Measurements from ENCODE around the gene ERCC5. TPM values are rescaled to one million over a fixed set of nuclear protein-coding genes. Genes with fewer than 3 reads are reported as not detected.
A peak's percentile ranks its signal among the peaks of the same experiment; 100 is the strongest.

ERCC5 gene
- total RNA-seq, 2 donors from 2014 or later, result 66.5 to 71.0 TPM

DNA sequence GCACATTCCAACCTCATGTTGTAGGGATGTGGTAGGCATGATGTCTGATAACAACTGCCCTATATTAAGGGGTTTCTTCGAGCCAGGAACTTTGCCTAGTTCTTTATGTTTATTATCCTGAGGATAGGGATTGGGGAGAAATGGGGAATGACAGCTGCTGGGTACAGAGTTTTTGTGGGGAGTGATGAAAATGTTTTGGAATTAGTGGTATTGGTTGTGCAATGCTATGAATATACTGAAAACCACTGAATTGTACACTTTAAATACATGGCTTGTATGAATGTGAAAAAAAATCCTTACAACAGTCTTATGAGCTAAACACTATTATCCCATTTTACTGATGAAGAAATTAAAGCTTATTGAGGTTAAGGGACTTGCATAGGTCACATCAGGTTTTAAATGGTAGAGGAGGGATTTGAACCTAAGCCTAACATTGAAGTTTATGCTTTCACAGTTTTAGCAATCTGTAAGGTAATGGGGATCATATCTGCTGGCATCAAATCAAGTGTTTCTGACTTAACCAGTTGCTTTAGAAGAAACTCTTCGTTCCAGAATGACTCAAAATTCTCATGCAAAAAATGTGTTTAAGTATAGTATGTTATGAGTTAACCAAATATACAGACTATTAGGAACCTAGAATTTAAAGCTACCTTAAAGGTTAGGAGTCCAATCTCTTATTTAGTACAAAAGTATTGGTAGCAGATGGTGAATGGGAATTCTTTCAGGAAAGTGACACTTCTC, 61.4 kb downstream of the ERCC5 start:
- no peak for DNase-seq (ENCODE audit: low spot score)
- Mint-ChIP-seq H3K27ac (no peak overlapping the region), H3K4me1 (ENCODE audit: low read depth in 2 of 2) (no peaks in the 10 kb centered on the region), H3K9me3 (no peaks in the 10 kb centered on the region), H3K4me3 (no peak overlapping the region), H3K36me3 (no peaks in the 10 kb centered on the region), H3K27me3 (peaks cover 8 to 22% of the 10 kb centered on the region in 2 donors)
- peak in 1 of 2 donors; percentile 46 for ATAC-seq

DNA sequence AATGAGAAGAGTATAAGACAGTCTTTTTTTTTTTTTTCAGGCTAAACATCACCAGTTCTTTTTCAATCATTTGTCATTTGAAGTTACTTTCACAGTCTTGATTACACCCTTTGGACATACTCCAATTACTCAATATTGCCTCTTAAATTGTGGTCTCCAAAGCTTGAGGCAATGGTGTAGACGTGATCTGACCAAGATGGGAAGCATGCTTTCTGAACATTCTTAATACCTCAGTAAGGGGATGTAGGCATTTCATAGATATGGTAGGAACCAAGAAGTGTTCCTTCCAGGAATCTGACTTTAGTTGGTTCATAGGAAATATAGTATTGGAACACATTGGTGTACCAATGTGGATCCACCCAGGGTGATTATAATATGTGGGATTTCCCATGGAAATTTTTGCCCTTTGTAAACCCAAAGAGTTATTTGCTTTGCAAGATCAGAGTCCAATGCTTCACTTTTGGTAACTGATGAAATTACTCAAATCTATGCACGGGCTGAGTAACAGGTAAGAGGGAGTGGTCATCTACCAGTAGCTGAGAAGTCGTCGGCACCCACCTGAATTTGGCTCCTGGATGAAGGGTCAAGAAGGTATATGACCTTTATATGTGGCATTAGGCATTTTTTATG, 62.2 kb downstream of the ERCC5 start:
- no peak overlapping the region for H3K4me3 Mint-ChIP-seq
- H3K4me1 Mint-ChIP-seq (ENCODE audit: low read depth in 2 of 2), result no peaks in the 10 kb centered on the region
- no peaks in the 10 kb centered on the region for H3K9me3 Mint-ChIP-seq
- peaks cover 11 to 29% of the 10 kb centered on the region in 2 donors for H3K27me3 Mint-ChIP-seq
- ATAC-seq (peak in 1 of 2 donors; percentile 46), DNase-seq (ENCODE audit: low spot score) (no peak)
- no peak overlapping the region for H3K27ac Mint-ChIP-seq
- H3K36me3 Mint-ChIP-seq, result no peaks in the 10 kb centered on the region

- no peak for DNase-seq (ENCODE audit: low spot score)
- no peak overlapping the region for H3K27ac Mint-ChIP-seq
- H3K4me1 Mint-ChIP-seq (ENCODE audit: low read depth in 2 of 2), result no peaks in the 10 kb centered on the region
- no peaks in the 10 kb centered on the region for H3K9me3 Mint-ChIP-seq
- H3K4me3 Mint-ChIP-seq, result no peak overlapping the region
- no peaks in the 10 kb centered on the region for H3K36me3 Mint-ChIP-seq
- peaks cover 20 to 34% of the 10 kb centered on the region in 2 donors for H3K27me3 Mint-ChIP-seq
- no peak for ATAC-seq
Observed at GRCh38 chr13:102909971-102910370, 64.1 kb downstream of the ERCC5 start.

GRCh38 chr13:102911336-102911735, 65.5 kb downstream of the ERCC5 start:
- Mint-ChIP-seq H3K4me1 (ENCODE audit: low read depth in 2 of 2) (no peaks in the 10 kb centered on the region), H3K27ac (no peak overlapping the region), H3K9me3 (no peaks in the 10 kb centered on the region), H3K4me3 (no peak overlapping the region), H3K36me3 (no peaks in the 10 kb centered on the region), H3K27me3 (peaks cover 18 to 30% of the 10 kb centered on the region in 2 donors)
- ATAC-seq (no peak), DNase-seq (ENCODE audit: low spot score) (no peak)

GRCh38 chr13:102912599-102912998, 66.8 kb downstream of the ERCC5 start:
- no peaks in the 10 kb centered on the region for H3K9me3 Mint-ChIP-seq
- peaks cover 19 to 33% of the 10 kb centered on the region in 2 donors for H3K27me3 Mint-ChIP-seq
- DNase-seq (ENCODE audit: low spot score) (no peak), ATAC-seq (no peak)
- H3K4me3 Mint-ChIP-seq, result no peak overlapping the region
- H3K36me3 Mint-ChIP-seq, result no peaks in the 10 kb centered on the region
- no peaks in the 10 kb centered on the region for H3K4me1 Mint-ChIP-seq (ENCODE audit: low read depth in 2 of 2)
- no peak overlapping the region for H3K27ac Mint-ChIP-seq

- no peak overlapping the region for H3K4me3 Mint-ChIP-seq
- H3K27me3 Mint-ChIP-seq, result peaks cover 17 to 40% of the 10 kb centered on the region in 2 donors
- ATAC-seq (no peak), DNase-seq (ENCODE audit: low spot score) (no peak)
- H3K27ac Mint-ChIP-seq, result no peak overlapping the region
- H3K36me3 Mint-ChIP-seq, result no peaks in the 10 kb centered on the region
- no peaks in the 10 kb centered on the region for H3K4me1 Mint-ChIP-seq (ENCODE audit: low read depth in 2 of 2)
- no peaks in the 10 kb centered on the region for H3K9me3 Mint-ChIP-seq
Observed at GRCh38 chr13:102913914-102914313, 68.1 kb downstream of the ERCC5 start.

DNA sequence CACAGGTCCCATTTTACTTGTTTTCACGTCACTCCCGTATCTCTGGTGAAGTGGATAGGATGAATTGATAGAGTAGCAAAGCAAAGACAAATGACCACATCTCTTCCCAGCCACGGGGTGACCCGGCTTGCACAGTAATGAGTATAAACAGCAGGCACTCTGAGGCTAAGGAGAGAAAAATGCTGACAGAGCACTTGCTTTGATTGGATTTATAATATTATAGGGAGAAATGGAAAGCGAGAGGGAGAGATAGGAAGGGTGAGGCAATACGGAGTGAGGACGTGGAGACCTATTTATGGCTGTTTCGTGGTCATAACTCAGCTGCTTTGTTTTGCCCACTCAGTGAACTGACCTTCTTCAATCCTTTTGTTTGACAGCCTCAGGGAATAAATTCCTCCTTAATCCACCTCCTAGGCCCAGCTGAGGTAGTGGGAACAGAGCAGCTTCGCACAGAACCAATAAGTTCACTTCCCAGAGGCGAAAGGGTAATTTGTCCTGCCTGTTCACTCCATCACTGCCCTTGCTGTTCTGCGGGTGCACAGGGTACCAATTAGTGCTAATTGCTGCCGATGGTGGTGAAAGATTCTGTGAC, 68.6 kb downstream of the ERCC5 start:
- DNase-seq (ENCODE audit: low spot score) (no peak), ATAC-seq (no peak)
- peaks cover 19 to 40% of the 10 kb centered on the region in 2 donors for H3K27me3 Mint-ChIP-seq
- H3K9me3 Mint-ChIP-seq, result no peaks in the 10 kb centered on the region
- no peaks in the 10 kb centered on the region for H3K4me1 Mint-ChIP-seq (ENCODE audit: low read depth in 2 of 2)
- H3K27ac Mint-ChIP-seq, result no peak overlapping the region
- H3K4me3 Mint-ChIP-seq, result no peak overlapping the region
- no peaks in the 10 kb centered on the region for H3K36me3 Mint-ChIP-seq

DNA sequence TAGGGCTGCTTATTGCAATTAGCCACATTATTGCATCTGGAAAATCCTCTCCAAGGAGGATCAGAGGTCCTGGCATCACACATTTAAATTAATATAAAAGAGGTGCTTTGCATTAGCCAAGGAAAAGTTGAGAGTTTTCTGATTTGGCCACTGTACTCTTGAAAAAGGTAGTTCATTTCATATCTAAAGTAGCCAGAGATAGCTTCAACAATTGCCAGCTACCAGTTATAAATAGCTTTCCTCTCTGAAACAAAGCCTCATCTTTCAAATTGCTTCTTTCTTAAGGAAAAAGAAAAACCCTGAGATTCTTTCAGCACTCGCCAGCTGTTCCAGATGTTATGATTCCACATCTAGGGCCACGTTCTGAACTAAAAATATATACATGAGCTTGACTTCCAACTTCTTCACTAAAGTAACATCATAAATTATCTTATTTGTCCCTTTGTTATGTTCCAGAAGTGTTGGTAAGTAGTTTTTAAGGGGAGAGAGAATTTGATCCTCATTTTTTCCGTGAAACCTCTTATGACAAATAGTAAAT, 69.6 kb downstream of the ERCC5 start:
- H3K4me1 Mint-ChIP-seq (ENCODE audit: low read depth in 2 of 2), result no peaks in the 10 kb centered on the region
- H3K36me3 Mint-ChIP-seq, result no peaks in the 10 kb centered on the region
- H3K27me3 Mint-ChIP-seq, result peaks cover 20 to 49% of the 10 kb centered on the region in 2 donors
- ATAC-seq (no peak), DNase-seq (ENCODE audit: low spot score) (no peak)
- H3K4me3 Mint-ChIP-seq, result no peak overlapping the region
- no peak overlapping the region for H3K27ac Mint-ChIP-seq
- H3K9me3 Mint-ChIP-seq, result no peaks in the 10 kb centered on the region

DNA sequence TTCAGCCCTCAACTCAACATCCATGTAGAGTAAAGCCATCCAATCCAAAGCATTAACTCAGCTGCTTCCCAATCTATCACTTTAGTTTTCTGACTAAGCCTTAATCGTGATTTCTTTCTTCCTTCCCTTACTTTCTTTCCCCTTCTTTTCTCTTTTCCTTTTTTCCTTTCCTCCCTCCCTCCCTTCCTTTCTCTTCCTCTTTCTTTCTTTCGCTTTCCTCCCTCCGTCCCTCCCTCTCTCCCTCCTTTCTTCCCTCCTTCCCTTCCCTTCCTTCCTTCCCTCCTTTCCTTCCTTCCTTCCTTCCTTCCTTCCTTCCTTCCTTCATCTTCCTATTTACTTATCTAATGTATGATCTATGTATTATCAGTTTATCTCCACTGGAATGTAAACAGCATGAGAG, 71.2 kb downstream of the ERCC5 start:
- Mint-ChIP-seq H3K4me3 (no peak overlapping the region), H3K27me3 (peaks cover 26 to 65% of the 10 kb centered on the region in 2 donors), H3K27ac (no peak overlapping the region), H3K4me1 (ENCODE audit: low read depth in 2 of 2) (no peaks in the 10 kb centered on the region), H3K9me3 (no peaks in the 10 kb centered on the region), H3K36me3 (no peaks in the 10 kb centered on the region)
- DNase-seq (ENCODE audit: low spot score) (no peak), ATAC-seq (no peak)

DNA sequence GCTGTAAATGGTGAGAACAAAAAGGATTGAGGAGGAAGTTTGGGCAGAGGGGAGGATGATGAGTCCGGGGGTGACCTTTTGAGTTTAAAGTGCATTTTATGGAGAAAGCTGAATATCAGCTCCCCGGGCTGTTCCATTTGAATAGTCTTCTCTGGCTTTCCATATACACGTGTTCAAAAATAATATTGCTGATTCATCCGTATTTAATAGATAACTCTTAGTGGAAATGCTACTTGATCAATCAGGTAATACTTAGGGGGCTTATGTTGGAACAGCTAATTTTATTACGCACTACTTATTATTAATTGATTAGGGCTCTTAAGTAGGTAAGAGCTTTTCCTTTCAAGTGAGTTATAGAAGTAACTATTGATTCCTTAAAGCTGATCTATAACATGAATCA, 76.4 kb downstream of the ERCC5 start:
- no peak for ATAC-seq
- peaks cover 6% of the 10 kb centered on the region for H3K9me3 Mint-ChIP-seq
- no peaks in the 10 kb centered on the region for H3K36me3 Mint-ChIP-seq
- H3K27me3 Mint-ChIP-seq, result peaks cover 25 to 71% of the 10 kb centered on the region in 2 donors
- no peak for DNase-seq (ENCODE audit: low spot score)
- H3K4me3 Mint-ChIP-seq, result no peak overlapping the region
- no peaks in the 10 kb centered on the region for H3K4me1 Mint-ChIP-seq (ENCODE audit: low read depth in 2 of 2)
- no peak overlapping the region for H3K27ac Mint-ChIP-seq

Other genes starting within 250 kb of the ERCC5 start
- gene TPP2, start 249.0 kb upstream of the ERCC5 start, total RNA-seq, result 10 to 100 TPM; 60.2 to 99.3 TPM
- not detected for gene METTL21C, start 151.0 kb upstream of the ERCC5 start, total RNA-seq
- 10 to 100 TPM; 23.3 to 29.1 TPM for gene TEX30, start 72.2 kb upstream of the ERCC5 start, total RNA-seq
- 1 to 10 TPM; 5.4 to 5.5 TPM for gene POGLUT2, start 47.1 kb upstream of the ERCC5 start, total RNA-seq
- gene BIVM, start 46.9 kb upstream of the ERCC5 start, total RNA-seq, result 10 to 100 TPM; 14.5 to 23.4 TPM
- gene SLC10A2, start 220.4 kb downstream of the ERCC5 start, total RNA-seq, result not detected